Measurements from ENCODE around the gene ALLC.

ALLC gene

DNA sequence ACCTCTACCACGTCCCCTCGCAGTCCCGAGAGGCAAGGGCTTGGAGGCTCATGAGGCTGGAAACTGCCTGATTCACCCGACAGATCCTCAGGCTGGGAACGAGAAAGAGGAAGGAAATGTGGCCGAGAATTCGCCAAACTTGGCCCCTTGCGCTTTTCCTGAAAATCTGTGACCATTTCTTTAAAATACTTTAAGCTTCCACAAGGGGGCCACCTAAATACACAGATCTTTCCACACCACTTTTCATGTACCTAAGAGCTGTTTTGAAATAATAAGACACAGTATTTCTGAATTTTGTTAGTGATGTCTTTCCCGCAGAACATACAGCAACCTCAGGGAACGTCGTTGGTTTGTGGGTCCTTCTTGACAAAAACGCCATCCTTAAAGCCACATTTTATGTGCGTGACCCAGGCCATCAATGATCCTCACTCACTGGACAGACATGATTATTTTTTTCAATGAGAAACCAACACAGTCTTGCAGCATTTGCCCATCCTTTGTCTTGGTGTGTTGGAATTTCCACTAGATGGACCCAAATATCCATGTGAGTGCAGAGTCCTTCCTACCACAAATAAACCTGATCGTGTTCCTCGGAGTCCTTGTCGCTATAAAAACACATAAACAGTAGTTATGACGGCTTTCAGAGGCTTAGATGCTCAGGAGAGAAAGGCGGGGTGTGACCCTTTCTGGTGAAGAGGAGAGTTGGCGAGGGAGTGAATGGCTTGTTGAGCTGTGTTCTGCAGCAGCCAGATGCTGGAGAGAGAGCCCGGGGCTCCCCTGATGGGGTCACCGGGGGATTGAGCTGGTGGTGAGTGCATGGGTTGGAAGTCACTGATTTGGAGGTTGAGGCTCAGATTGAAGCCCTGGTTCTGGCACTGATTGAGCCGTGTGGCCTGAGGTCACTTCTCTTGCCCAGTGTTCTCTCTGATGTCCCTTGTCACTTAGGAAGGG, 70.4 kb downstream of the ALLC start:
- H3K4me3 ChIP-seq (ENCODE audit: low read depth, low read length) = peak overlapping the region; percentile 15
- DNase-seq = peak; percentile 32
- peak; percentile 65 for TF ChIP-seq CTCF (IDR thresholded peaks at IDR 0.05; ENCODE audit: low read depth, low read length, missing control alignments)
- no peaks in the 10 kb centered on the region for H3K36me3 ChIP-seq (replicated peaks)
- in situ Hi-C loops (cut with HindIII; ENCODE audit: low pct_ligation_motif_present, low sequenced_read_pairs) = no loop called here
- H3K27me3 ChIP-seq (replicated peaks) = no peaks in the 10 kb centered on the region
- H3K27ac ChIP-seq = no peak overlapping the region

GRCh38 chr2:3729055-3729448, 71.1 kb downstream of the ALLC start:
- in situ Hi-C loops (cut with HindIII; ENCODE audit: low pct_ligation_motif_present, low sequenced_read_pairs) = no loop called here
- no peaks in the 10 kb centered on the region for H3K36me3 ChIP-seq (replicated peaks)
- no peak for TF ChIP-seq CTCF (IDR thresholded peaks at IDR 0.05; ENCODE audit: low read depth, low read length, missing control alignments)
- no peak overlapping the region for H3K27ac ChIP-seq
- DNase-seq = no peak
- H3K27me3 ChIP-seq (replicated peaks) = no peaks in the 10 kb centered on the region
- no peak overlapping the region for H3K4me3 ChIP-seq (ENCODE audit: low read depth, low read length)

DNA sequence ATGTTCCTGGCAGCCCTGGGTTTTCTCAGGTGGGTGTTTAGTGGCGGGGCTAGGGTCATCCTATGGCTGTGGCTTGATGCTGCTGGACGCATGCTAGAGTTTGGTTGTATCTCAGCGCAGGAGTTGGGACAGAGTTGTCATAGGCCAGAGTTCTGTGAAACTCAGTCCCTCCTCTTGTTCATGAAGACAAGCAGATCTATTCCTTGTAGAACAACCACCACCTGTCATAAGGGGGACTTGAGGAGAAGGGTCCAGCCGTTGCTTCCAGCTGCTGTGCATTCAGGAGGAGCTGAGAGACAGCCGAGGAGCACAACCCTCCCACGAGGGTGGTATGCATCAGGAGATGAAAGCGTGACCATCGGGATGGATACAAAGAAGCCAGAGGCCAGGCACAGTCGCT, 71.8 kb downstream of the ALLC start:
- no peak for DNase-seq
- Histone ChIP-seq H3K27me3 (replicated peaks) (no peaks in the 10 kb centered on the region), H3K27ac (no peak overlapping the region), H3K4me3 (ENCODE audit: low read depth, low read length) (no peak overlapping the region), H3K36me3 (replicated peaks) (no peaks in the 10 kb centered on the region)
- TF ChIP-seq CTCF (IDR thresholded peaks at IDR 0.05; ENCODE audit: low read depth, low read length, missing control alignments) = no peak
- in situ Hi-C loops (cut with HindIII; ENCODE audit: low pct_ligation_motif_present, low sequenced_read_pairs) = no loop called here

- TF ChIP-seq CTCF (IDR thresholded peaks at IDR 0.05; ENCODE audit: low read depth, low read length, missing control alignments) = no peak
- Histone ChIP-seq H3K27me3 (replicated peaks) (no peaks in the 10 kb centered on the region), H3K36me3 (replicated peaks) (no peaks in the 10 kb centered on the region), H3K4me3 (ENCODE audit: low read depth, low read length) (no peak overlapping the region), H3K27ac (no peak overlapping the region)
- in situ Hi-C loops (cut with HindIII; ENCODE audit: low pct_ligation_motif_present, low sequenced_read_pairs) = no loop called here
- DNase-seq = peak; percentile 67
Measured at GRCh38 chr2:3730646-3731045, 72.6 kb downstream of the ALLC start.

GRCh38 chr2:3731829-3732228, 73.8 kb downstream of the ALLC start:
- Histone ChIP-seq H3K4me3 (ENCODE audit: low read depth, low read length) (no peak overlapping the region), H3K27ac (no peak overlapping the region), H3K36me3 (replicated peaks) (no peaks in the 10 kb centered on the region), H3K27me3 (replicated peaks) (peaks cover 3% of the 10 kb centered on the region)
- in situ Hi-C loops (cut with HindIII; ENCODE audit: low pct_ligation_motif_present, low sequenced_read_pairs) = no loop called here
- DNase-seq = no peak
- TF ChIP-seq CTCF (IDR thresholded peaks at IDR 0.05; ENCODE audit: low read depth, low read length, missing control alignments) = no peak
